H1 (cell line): ENCODE results near the gene SLCO4A1. TPM values are rescaled to one million over a fixed set of nuclear protein-coding genes. Genes with fewer than 3 reads are reported as not detected.

Experiments used
- CTCF ChIA-PET: fragments of 300-600 bp; sonication (Branson Sonifier 250); formaldehyde crosslinking; loops from one replicate; lab custom pipeline; 2021; ENCODE audit not compliant: partially characterized antibody; lab: Charles Lee
- POLR2A ChIA-PET: fragments of 300-600 bp; sonication (Branson Sonifier 250); formaldehyde crosslinking; loops from one replicate; lab custom pipeline; 2021; ENCODE audit warnings: inconsistent platforms; ENCODE audit not compliant: partially characterized antibody; lab: Charles Lee
- DNase-seq, 2 experiments: peaks; one replicate each; pipeline versions ENCODE4 v3.0.0 to v3.0.0-alpha.2; 2010 to 2022; ENCODE audit warnings: low spot score in 2 of 2, low read depth in 1 of 2, mixed read lengths in 1 of 2
- FAIRE-seq: peaks from 2 replicates; lab custom pipeline; 2011; peaks lifted over from hg19 to GRCh38; lab: Jason Lieb, UNC
- H2AFZ ChIP-seq: 2 replicates; pipeline ENCODE4 v1.8.1; 2012; ENCODE audit warnings: low read length, inconsistent platforms
- H2AK5ac ChIP-seq: 2 replicates; pipeline ENCODE4 v1.6.1; 2013; ENCODE audit warnings: low read depth, low read length
- H2BK120ac ChIP-seq: replicated peaks from 2 replicates; pipeline ENCODE3; 2013; ENCODE audit warnings: low read depth, low read length, inconsistent platforms
- H2BK12ac ChIP-seq: 2 replicates; pipeline ENCODE4 v1.6.1; 2013; ENCODE audit warnings: low read depth, low read length
- H2BK15ac ChIP-seq: 2 replicates; pipeline ENCODE4 v1.6.1; 2013; ENCODE audit warnings: low read length
- H2BK20ac ChIP-seq: 2 replicates; pipeline ENCODE4 v1.6.1; 2013; ENCODE audit warnings: low read length
- H2BK5ac ChIP-seq: 2 replicates; pipeline ENCODE4 v1.6.1; 2013; ENCODE audit warnings: low read depth, low read length
- H3K14ac ChIP-seq: 2 replicates; pipeline ENCODE4 v1.6.1; 2013; ENCODE audit warnings: inconsistent platforms; ENCODE audit not compliant: insufficient read length
- H3K18ac ChIP-seq: 2 replicates; pipeline ENCODE4 v1.6.1; 2013; ENCODE audit warnings: low read length; ENCODE audit errors: extremely low read depth
- H3K23ac ChIP-seq: 2 replicates; pipeline ENCODE4 v1.6.1; 2013; ENCODE audit warnings: inconsistent platforms; ENCODE audit not compliant: insufficient read length
- H3K23me2 ChIP-seq: 2 replicates; pipeline ENCODE4 v1.6.1; 2013; ENCODE audit warnings: low read depth, low read length
- H3K27ac ChIP-seq: 2 replicates; pipeline ENCODE4 v1.6.1; 2011; ENCODE audit warnings: low read depth, low read length, inconsistent platforms
- H3K27me3 ChIP-seq, 4 experiments: replicated peaks in 1 of 4; 1 replicate in 1 of 4; 2 replicates in 3 of 4; pipeline versions ENCODE4 v1.6.1 to v1.8.1; 2011 to 2013; ENCODE audit warnings: low read length in 3 of 4, mild to moderate bottlenecking in 3 of 4, inconsistent platforms in 2 of 4, mixed read lengths in 2 of 4, moderate library complexity in 1 of 4; ENCODE audit not compliant: control insufficient read depth in 3 of 4, insufficient read depth in 3 of 4; ENCODE audit errors: extremely low read depth in 1 of 4
- H3K36me3 ChIP-seq, 4 experiments: 2 replicates each; pipeline versions ENCODE4 v1.6.1 to v1.8.1; 2011 to 2013; ENCODE audit warnings: mild to moderate bottlenecking in 4 of 4, low read length in 3 of 4, moderate library complexity in 2 of 4, control low read depth in 1 of 4, inconsistent platforms in 1 of 4; ENCODE audit not compliant: insufficient read depth in 4 of 4, control insufficient read depth in 2 of 4
- H3K4ac ChIP-seq: replicated peaks from 2 replicates; pipeline ENCODE3; 2013; ENCODE audit warnings: low read length, low read depth, mixed read lengths, inconsistent platforms; ENCODE audit not compliant: insufficient read length
- H3K4me1 ChIP-seq, 4 experiments: replicated peaks in 1 of 4; 1 replicate in 1 of 4; 2 replicates in 3 of 4; pipeline versions ENCODE4 v1.6.1 to v1.8.1; 2011 to 2013; ENCODE audit warnings: low read length in 3 of 4, inconsistent platforms in 2 of 4, mixed read lengths in 1 of 4; ENCODE audit not compliant: insufficient read depth in 4 of 4, control insufficient read depth in 3 of 4
- H3K4me2 ChIP-seq, 2 experiments: 2 replicates each; pipeline versions ENCODE4 v1.6.1 to v1.8.1; 2011 to 2013; ENCODE audit warnings: low read depth in 2 of 2, low read length in 2 of 2, control low read depth in 1 of 2, inconsistent platforms in 1 of 2, mild to moderate bottlenecking in 1 of 2; ENCODE audit not compliant: insufficient read depth in 1 of 2
- H3K4me3 ChIP-seq, 4 experiments: fragments of 200-600, 300-600 bp in 1 of 4; sonication (generic), shearing (Covaris generic), sonication (Bioruptor Twin) in 1 of 4; 2 replicates each; pipeline versions ENCODE4 v1.5.1 to v1.8.1; 2011 to 2016; ENCODE audit warnings: low read length in 4 of 4, low read depth in 3 of 4, control low read depth in 2 of 4, inconsistent platforms in 2 of 4, mild to moderate bottlenecking in 2 of 4, mixed read lengths in 1 of 4, moderate library complexity in 1 of 4; ENCODE audit not compliant: insufficient read depth in 2 of 4; ENCODE audit errors: extremely low read depth in 1 of 4
- H3K56ac ChIP-seq: replicated peaks from 2 replicates; pipeline ENCODE3; 2013; ENCODE audit warnings: low read depth, mild to moderate bottlenecking, mixed read lengths, low read length, inconsistent platforms; ENCODE audit not compliant: insufficient read length
- H3K79me1 ChIP-seq: 2 replicates; pipeline ENCODE4 v1.6.1; 2013; ENCODE audit warnings: low read depth, low read length, control low read depth
- H3K79me2 ChIP-seq, 2 experiments: 2 replicates each; pipeline versions ENCODE4 v1.6.1 to v1.8.1; 2012 to 2013; ENCODE audit warnings: low read length in 2 of 2, mild to moderate bottlenecking in 2 of 2, inconsistent platforms in 1 of 2; ENCODE audit not compliant: insufficient read depth in 2 of 2, control insufficient read depth in 1 of 2
- H3K9ac ChIP-seq, 4 experiments: replicated peaks in 1 of 4; 1 replicate in 1 of 4; 2 replicates in 3 of 4; pipeline versions ENCODE4 v1.6.1 to v1.8.1; 2011 to 2013; ENCODE audit warnings: low read depth in 3 of 4, low read length in 3 of 4, control low read depth in 2 of 4, mild to moderate bottlenecking in 2 of 4, moderate library complexity in 2 of 4, inconsistent platforms in 1 of 4; ENCODE audit errors: extremely low read depth in 1 of 4
- H3K9me3 ChIP-seq, 2 experiments: 2 replicates each; pipeline versions ENCODE4 v1.6.1 to v1.8.1; 2012 to 2013; ENCODE audit warnings: mild to moderate bottlenecking in 2 of 2, moderate library complexity in 2 of 2, control low read depth in 1 of 2, inconsistent platforms in 1 of 2, low read depth in 1 of 2, low read length in 1 of 2, mixed read lengths in 1 of 2; ENCODE audit not compliant: insufficient read depth in 2 of 2
- H4K20me1 ChIP-seq, 2 experiments: replicated peaks in 1 of 2; 2 replicates each; pipeline versions ENCODE3 to v1.8.1; 2011 to 2013; ENCODE audit warnings: inconsistent platforms in 2 of 2, low read length in 2 of 2, mild to moderate bottlenecking in 1 of 2; ENCODE audit not compliant: insufficient read depth in 2 of 2, control insufficient read depth in 1 of 2
- H4K5ac ChIP-seq: 2 replicates; pipeline ENCODE4 v1.6.1; 2013; ENCODE audit warnings: low read length, low read depth, mixed read lengths, inconsistent platforms; ENCODE audit not compliant: insufficient read length
- H4K8ac ChIP-seq: 2 replicates; pipeline ENCODE4 v1.8.0; 2013; ENCODE audit warnings: mild to moderate bottlenecking, moderate library complexity, low read length, inconsistent platforms; ENCODE audit not compliant: insufficient read depth; ENCODE audit errors: extremely low read depth
- H4K91ac ChIP-seq: replicated peaks from 2 replicates; pipeline ENCODE3; 2013; ENCODE audit warnings: low read length, mixed read lengths, inconsistent platforms; ENCODE audit not compliant: insufficient read length
- CREB1 ChIP-seq: IDR thresholded peaks from 2 replicates; pipeline ENCODE4 v1.6.1; 2012; ENCODE audit warnings: inconsistent platforms
- E2F6 ChIP-seq: IDR thresholded peaks from 2 replicates; pipeline ENCODE4 v1.6.1; 2012; ENCODE audit warnings: inconsistent platforms
- WGBS, 2 experiments: shearing (Covaris generic) in 1 of 2; methylation state at CpG; one replicate each; pipeline versions ENCODE4 v1.1.6 to v1.1.7; 2013 to 2015; ENCODE audit warnings: low lambda C conversion rate in 2 of 2, mixed read lengths in 2 of 2, inconsistent platforms in 1 of 2, low coverage in 1 of 2, missing lambda C conversion rate in 1 of 2; ENCODE audit not compliant: insufficient replicate concordance in 2 of 2, insufficient coverage in 1 of 2, insufficient read length in 1 of 2; ENCODE audit errors: extremely low coverage in 1 of 2, missing lambda C conversion rate in 1 of 2; 5-methylcytosine and 5-hydroxymethylcytosine counted together
- polyA plus RNA-seq, 7 experiments: library from polyadenylated mRNA; depleted of rRNA in 3 of 7; stranded (reverse) in 5 of 7; unstranded in 2 of 7; fragments of >200 nt in 5 of 7; fragments of 200-250 nt in 2 of 7; gene quantifications; 1 replicate in 5 of 7; 2 replicates in 1 of 7; 4 replicates in 1 of 7; pipeline versions ENCODE4 v1.2.1 to v1.2.3, GENCODE V29; 2011 to 2013; ENCODE audit warnings: missing spikeins in 2 of 7, mixed read lengths in 2 of 7
- total RNA-seq: library from RNA; stranded (reverse); fragmentation: NEBNext Ultra II Directional; extraction: Animal tissue kit (Norgen Biotek cat#: 25700); gene quantifications from 2 replicates; pipeline ENCODE4 v1.2.1, GENCODE V29; 2021

The SLCO4A1 gene
- total and polyA plus RNA-seq, 2 of the 8 experiments (the other 6 are each of a cell fraction or from before 2014, with no cell fraction given): 10.5 to 18.5 TPM

GRCh38 chr20:62638055-62638570 is 4.2 kb upstream of the SLCO4A1 start:
- FAIRE-seq: no peak
- H2BK120ac ChIP-seq: no peak overlapping the region
- no peak overlapping the region for H3K23ac ChIP-seq
- H3K9ac ChIP-seq: no peak overlapping the region
- POLR2A ChIA-PET: interaction anchor here (0.6 to 1.6 kb wide), 2 partner anchors 9 to 13 kb away, joined by 3 to 5 read pairs; no protein-coding TSS in a partner anchor
- no peak overlapping the region; a peak in 1 of 4 replicates for H3K4me2 ChIP-seq
- TF ChIP-seq CREB1 (no peak), E2F6 (no peak)
- TF ChIP-seq, all 59 proteins: peak for 0
- Histone ChIP-seq H3K9me3 (no peaks in the 10 kb centered on the region), H2BK20ac (no peak overlapping the region), H3K4me3 (no peak overlapping the region), H3K14ac (no peak overlapping the region), H4K5ac (no peak overlapping the region), H3K56ac (no peak overlapping the region), H3K23me2 (peaks cover 11% of the 10 kb centered on the region; the same call in 1 of the 2 replicates), H4K91ac (no peak overlapping the region), H3K79me1 (no peaks in the 10 kb centered on the region), H3K4me1 (peaks cover 0 to 15% (median 4%) of the 10 kb centered on the region in 4 experiments; a peak in 4 of 7 replicates), H2AFZ (no peak overlapping the region), H2AK5ac (no peak overlapping the region), H3K27me3 (peaks cover 3 to 25% (median 21%) of the 10 kb centered on the region in 4 experiments; a peak in 6 of 7 replicates), H2BK15ac (no peak overlapping the region), H2BK5ac (no peak overlapping the region), H4K8ac (no peak overlapping the region; the same call in 1 of the 2 replicates), H3K4ac (no peak overlapping the region), H3K79me2 (no peaks in the 10 kb centered on the region), H3K27ac (no peak overlapping the region), H2BK12ac (no peak overlapping the region), H4K20me1 (no peaks in the 10 kb centered on the region), H3K36me3 (no peaks in the 10 kb centered on the region), H3K18ac (no peak overlapping the region)
- WGBS, 2 experiments: 85% methylated on average over 12 of the region's 12 CpGs; no CpG with 5 or more reads in 1 of the 2 experiments
- no peak for DNase-seq
- CTCF ChIA-PET: interaction anchor here (1.1 to 2.6 kb wide), 6 partner anchors 9 to 154 kb away, joined by 3 to 10 read pairs (median 4); no protein-coding TSS in a partner anchor
